ENCODE results near the gene TARS1. TPM values are rescaled to one million over a fixed set of nuclear protein-coding genes. Genes with fewer than 3 reads are reported as not detected.

The TARS1 gene
- total RNA-seq, 2 experiments from 2014 or later, result 155 to 190 TPM

DNA sequence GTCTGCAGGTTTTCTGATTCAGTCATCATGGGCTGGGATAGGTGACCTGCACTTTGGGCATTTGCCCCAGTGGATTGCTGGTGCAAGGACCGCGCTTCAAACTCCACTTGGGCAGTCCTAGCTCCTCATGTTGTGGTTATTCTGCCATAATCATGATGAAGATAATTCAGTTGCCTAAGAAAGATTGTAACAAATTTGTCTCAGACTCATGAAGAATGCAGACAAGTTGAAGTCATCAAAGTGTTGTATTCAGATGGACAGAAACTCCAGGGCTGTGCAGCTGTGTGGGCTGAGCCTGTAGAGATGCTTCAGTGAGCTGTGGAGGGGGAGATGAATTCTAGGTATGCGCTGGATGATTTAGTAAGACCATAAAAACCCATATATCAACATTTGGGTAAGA lies 38.5 kb downstream of the TARS1 start:
- Mint-ChIP-seq H3K36me3 (ENCODE audit: low read depth) (peaks cover 32% of the 10 kb centered on the region), H3K4me1 (no peaks in the 10 kb centered on the region), H3K27me3 (no peaks in the 10 kb centered on the region), H3K9me3 (peaks cover 9% of the 10 kb centered on the region), H3K4me3 (no peak overlapping the region), H3K27ac (no peak overlapping the region)
- no peak for DNase-seq
- CTCF ChIA-PET, result no interaction called here
- POLR2A ChIA-PET, result no interaction called here

DNA sequence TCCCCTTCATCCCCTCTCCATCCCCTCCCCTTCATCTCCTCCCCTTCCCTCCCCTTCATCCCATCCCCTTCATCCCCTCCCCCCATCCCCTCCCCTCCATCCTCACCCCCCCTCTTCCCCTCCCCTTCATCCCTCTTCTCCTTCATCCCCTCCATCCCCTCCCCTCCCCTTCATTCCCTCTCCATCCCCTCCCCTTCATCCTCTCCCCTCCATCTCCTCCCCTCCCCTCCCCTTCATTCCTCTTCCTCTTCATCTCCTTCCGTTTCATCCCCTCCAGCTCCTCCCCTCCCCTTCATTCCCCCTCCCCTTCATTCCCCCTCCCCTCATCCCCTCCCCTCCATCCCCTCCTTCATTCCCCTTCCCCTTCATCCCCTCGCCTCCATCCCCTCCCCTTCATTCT lies 40.1 kb downstream of the TARS1 start:
- Mint-ChIP-seq H3K4me3 (no peak overlapping the region), H3K4me1 (no peaks in the 10 kb centered on the region), H3K9me3 (no peaks in the 10 kb centered on the region), H3K27ac (no peak overlapping the region), H3K36me3 (ENCODE audit: low read depth) (peaks cover 16% of the 10 kb centered on the region), H3K27me3 (no peaks in the 10 kb centered on the region)
- ChIA-PET CTCF (no interaction called here), POLR2A (no interaction called here)
- DNase-seq, result no peak

DNA sequence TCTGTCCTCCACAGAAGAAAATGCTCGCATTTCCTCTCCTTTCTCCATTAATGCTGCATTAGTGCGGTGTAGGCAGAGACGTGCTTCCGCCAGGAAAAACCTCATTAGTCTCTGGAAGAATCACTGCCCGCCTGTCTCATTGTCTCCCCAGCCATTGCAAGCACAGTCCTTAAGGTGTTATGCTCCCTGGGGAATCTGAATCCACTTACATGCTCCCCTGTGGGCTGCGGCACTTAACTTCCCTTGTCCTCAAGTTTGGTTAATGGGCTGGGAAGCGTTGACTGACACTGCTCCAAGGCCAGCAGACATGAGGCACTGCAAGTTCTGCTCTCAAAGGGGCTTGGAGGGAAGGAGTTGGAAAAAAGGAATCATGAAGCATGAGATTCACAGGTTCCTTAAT lies 41.6 kb downstream of the TARS1 start:
- H3K4me3 Mint-ChIP-seq, result no peak overlapping the region
- CTCF ChIA-PET, result no interaction called here
- peaks cover 6% of the 10 kb centered on the region for H3K36me3 Mint-ChIP-seq (ENCODE audit: low read depth)
- no peak for DNase-seq
- H3K4me1 Mint-ChIP-seq, result no peaks in the 10 kb centered on the region
- no peak overlapping the region for H3K27ac Mint-ChIP-seq
- no peaks in the 10 kb centered on the region for H3K9me3 Mint-ChIP-seq
- POLR2A ChIA-PET, result no interaction called here
- no peaks in the 10 kb centered on the region for H3K27me3 Mint-ChIP-seq

DNA sequence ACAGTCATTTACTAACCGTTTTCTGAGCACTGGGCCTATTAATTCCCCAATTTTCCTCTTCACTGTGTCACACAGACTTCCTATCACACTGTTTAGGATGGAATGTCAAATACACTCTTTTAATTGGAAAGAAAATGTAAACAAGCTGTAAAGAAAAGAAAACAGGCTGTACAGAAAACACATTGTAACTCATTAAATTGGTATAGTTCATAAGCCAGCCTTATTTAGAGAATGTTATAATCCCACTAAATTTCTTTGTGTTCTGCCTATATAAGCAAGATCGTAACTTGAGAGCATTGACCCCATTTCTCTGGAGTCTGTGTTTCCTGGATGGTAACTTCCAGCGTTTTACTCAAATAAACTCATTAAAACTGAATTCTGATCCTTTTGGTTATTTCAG lies 46.5 kb downstream of the TARS1 start:
- H3K27me3 Mint-ChIP-seq, result no peaks in the 10 kb centered on the region
- ChIA-PET POLR2A (no interaction called here), CTCF (interaction anchor here (0.6 kb wide), 1 partner anchor 33 kb away, joined by 5 read pairs; no protein-coding TSS in a partner anchor)
- H3K36me3 Mint-ChIP-seq (ENCODE audit: low read depth), result no peaks in the 10 kb centered on the region
- DNase-seq, result no peak
- no peaks in the 10 kb centered on the region for H3K9me3 Mint-ChIP-seq
- H3K27ac Mint-ChIP-seq, result no peak overlapping the region
- H3K4me3 Mint-ChIP-seq, result no peak overlapping the region
- H3K4me1 Mint-ChIP-seq, result no peaks in the 10 kb centered on the region

DNA sequence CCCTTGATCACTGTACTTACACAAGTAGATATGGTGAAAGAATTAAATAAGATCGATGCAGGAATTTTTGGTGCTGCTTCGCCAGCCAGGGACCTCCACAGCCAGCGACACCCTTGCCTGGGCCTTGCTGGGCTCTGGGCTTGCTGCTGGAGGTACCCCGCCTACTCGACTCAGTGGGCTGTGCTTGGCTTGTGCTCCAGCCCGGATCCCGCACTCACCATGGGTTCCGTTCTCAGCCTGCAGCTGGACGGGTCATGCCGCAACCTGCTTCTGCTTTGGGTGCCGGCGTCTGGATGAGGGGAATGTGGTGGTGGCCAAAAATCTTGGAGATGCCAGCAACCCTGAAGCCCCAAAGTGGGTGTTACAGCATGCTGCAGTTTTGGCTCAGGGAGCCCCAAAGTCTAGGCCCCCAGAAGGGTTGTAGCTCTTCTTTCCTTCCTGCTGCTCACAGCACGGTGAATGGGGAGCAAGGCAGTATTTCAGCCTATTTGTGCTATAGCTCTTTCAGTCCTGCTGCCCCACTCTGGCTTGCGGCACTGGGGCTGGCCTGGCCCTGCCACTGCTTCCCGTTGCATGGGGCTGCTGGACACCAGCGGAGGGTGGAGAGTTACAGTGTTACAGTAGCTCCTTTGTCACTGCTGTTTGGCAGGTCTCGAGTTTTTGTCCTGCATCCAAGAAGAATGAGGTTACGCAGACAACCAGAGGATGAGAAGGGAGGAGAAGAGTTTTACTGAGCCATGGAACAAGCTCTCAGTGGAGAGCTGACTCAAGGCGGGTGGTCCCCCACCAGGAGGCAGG lies 48.0 kb downstream of the TARS1 start:
- H3K4me3 Mint-ChIP-seq, result no peak overlapping the region
- CTCF ChIA-PET, result no interaction called here
- POLR2A ChIA-PET, result no interaction called here
- H3K36me3 Mint-ChIP-seq (ENCODE audit: low read depth), result no peaks in the 10 kb centered on the region
- H3K27me3 Mint-ChIP-seq, result no peaks in the 10 kb centered on the region
- no peak overlapping the region for H3K27ac Mint-ChIP-seq
- no peak for DNase-seq
- no peaks in the 10 kb centered on the region for H3K4me1 Mint-ChIP-seq
- no peaks in the 10 kb centered on the region for H3K9me3 Mint-ChIP-seq

DNA sequence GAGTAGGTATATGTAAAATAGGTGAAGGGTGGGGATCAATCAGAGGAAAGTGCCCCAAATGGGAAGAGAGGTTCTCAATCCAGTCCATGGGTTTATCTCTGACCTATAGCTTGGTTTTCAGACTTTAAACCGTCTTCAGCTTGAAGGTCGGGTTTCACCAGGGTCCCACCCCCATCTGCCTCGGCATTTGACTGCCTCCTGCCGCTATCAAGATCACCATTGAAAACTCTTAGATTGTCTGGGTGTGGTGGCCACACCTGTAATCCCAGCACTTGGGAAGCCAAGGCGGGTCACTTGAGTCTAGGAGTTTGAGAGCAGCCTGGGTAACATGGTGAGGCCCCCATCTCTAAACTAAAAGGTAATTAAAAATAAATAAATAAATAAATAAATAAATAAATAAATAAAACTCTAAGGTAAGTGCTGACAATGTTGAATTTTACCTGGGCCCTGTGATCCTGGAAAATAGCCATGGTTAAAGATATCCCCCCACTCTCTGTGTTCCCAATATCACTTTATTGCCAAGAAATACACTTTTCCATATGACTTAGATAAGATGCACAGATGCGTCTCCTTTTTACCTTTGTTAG lies 48.8 kb downstream of the TARS1 start:
- no peak overlapping the region for H3K4me3 Mint-ChIP-seq
- H3K27ac Mint-ChIP-seq, result no peak overlapping the region
- no peaks in the 10 kb centered on the region for H3K4me1 Mint-ChIP-seq
- no peaks in the 10 kb centered on the region for H3K9me3 Mint-ChIP-seq
- H3K36me3 Mint-ChIP-seq (ENCODE audit: low read depth), result no peaks in the 10 kb centered on the region
- DNase-seq, result no peak
- POLR2A ChIA-PET, result no interaction called here
- H3K27me3 Mint-ChIP-seq, result no peaks in the 10 kb centered on the region
- CTCF ChIA-PET, result no interaction called here

DNA sequence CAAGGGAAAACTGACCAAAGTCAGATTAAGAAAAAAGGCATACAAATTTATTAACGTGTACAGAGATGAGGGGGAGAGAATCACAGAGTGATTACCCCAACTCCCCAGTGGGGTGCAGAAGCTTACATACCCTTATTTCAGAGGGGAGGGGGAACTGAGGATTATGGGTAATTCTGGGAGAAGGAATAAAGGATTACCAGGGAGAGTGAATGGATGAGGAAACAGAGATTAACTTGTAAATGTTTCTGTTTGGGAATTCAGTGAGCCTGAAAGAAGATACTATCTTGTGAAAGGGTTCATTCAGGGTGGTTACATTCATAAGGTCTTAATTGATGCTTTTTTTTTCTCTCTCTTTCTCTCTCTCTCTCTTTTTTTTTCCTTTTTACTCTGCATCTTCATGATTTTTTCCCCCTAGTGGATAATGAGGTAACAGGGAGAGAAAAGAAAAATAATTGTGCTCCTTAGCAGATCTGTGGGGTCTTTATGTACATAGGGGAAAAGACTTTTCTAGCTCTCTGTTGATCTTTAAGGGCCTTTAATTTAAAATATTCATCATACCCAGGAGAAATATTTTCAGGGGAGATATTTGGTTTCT lies 49.4 kb downstream of the TARS1 start:
- Mint-ChIP-seq H3K27ac (no peak overlapping the region), H3K4me3 (no peak overlapping the region), H3K4me1 (no peaks in the 10 kb centered on the region), H3K27me3 (no peaks in the 10 kb centered on the region), H3K36me3 (ENCODE audit: low read depth) (no peaks in the 10 kb centered on the region), H3K9me3 (peaks cover 2% of the 10 kb centered on the region)
- DNase-seq, result no peak
- CTCF ChIA-PET, result no interaction called here
- POLR2A ChIA-PET, result no interaction called here

DNA sequence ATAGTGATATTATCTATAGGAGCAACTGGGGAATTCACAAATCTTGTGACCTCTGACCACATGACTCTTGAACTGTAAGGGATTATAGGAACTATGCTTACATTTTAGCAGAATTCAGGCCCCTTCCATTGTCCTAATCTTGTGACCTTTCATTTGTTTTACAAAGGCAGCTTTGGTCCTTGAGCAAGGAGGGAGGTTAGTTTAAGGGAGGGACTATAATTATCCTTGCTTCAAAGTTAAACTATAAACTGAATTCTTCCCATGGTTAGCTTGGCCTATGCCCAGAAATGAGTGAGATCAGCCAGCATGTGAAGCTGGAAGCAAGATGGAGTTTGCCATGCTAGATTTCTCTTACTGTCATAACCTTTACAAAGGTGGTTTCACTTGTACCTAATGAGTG lies 51.2 kb downstream of the TARS1 start:
- Mint-ChIP-seq H3K9me3 (peaks cover 2% of the 10 kb centered on the region), H3K4me3 (no peak overlapping the region), H3K36me3 (ENCODE audit: low read depth) (no peaks in the 10 kb centered on the region), H3K4me1 (no peaks in the 10 kb centered on the region), H3K27ac (no peak overlapping the region), H3K27me3 (no peaks in the 10 kb centered on the region)
- CTCF ChIA-PET, result no interaction called here
- no peak for DNase-seq
- POLR2A ChIA-PET, result no interaction called here

DNA sequence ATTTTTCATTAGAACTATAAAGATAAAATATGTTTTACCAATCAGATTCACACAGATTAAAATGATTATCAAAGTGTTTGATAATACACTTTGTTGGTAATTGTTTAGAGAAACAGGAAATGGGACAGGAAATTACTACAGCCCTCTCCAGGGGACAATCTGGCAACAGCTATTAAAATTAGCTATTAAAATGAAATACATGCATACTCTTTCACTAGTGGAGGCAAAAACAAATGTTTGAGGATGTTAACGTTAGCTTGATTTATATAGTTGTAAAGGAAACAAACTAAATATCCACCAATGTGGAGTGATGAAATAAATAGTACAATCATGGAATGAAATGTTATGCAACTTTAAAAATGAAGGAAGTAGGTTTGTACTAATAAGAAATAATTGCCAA lies 53.7 kb downstream of the TARS1 start:
- Mint-ChIP-seq H3K27ac (no peak overlapping the region), H3K4me1 (no peaks in the 10 kb centered on the region), H3K4me3 (no peak overlapping the region), H3K9me3 (peaks cover 2% of the 10 kb centered on the region), H3K27me3 (no peaks in the 10 kb centered on the region), H3K36me3 (ENCODE audit: low read depth) (no peaks in the 10 kb centered on the region)
- ChIA-PET POLR2A (no interaction called here), CTCF (interaction anchor here (0.6 kb wide), 1 partner anchor 230 kb away, joined by 3 read pairs; no protein-coding TSS in a partner anchor)
- DNase-seq, result no peak

DNA sequence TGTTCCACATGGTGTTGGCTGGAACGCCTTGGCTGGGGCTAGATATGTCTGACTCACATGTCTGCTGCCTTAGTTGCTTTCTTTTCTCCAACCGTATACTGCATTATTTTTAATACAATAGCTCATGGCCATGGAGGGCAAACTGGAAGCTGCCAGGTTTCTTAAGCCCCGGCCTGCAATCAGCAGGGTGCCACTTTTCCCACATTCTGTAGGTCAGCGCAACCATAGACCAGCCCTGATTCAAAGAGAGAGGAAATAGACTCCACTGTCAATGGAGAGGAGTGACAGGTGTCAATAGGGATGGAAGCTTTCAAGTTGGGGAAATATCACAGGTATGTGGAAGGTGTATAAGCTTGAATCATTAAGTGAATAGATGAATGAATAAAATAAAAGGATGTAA lies 60.5 kb downstream of the TARS1 start:
- Mint-ChIP-seq H3K27me3 (no peaks in the 10 kb centered on the region), H3K4me1 (no peaks in the 10 kb centered on the region), H3K36me3 (ENCODE audit: low read depth) (no peaks in the 10 kb centered on the region), H3K9me3 (no peaks in the 10 kb centered on the region), H3K4me3 (no peak overlapping the region), H3K27ac (no peak overlapping the region)
- POLR2A ChIA-PET, result no interaction called here
- no peak for DNase-seq
- CTCF ChIA-PET, result no interaction called here

DNA sequence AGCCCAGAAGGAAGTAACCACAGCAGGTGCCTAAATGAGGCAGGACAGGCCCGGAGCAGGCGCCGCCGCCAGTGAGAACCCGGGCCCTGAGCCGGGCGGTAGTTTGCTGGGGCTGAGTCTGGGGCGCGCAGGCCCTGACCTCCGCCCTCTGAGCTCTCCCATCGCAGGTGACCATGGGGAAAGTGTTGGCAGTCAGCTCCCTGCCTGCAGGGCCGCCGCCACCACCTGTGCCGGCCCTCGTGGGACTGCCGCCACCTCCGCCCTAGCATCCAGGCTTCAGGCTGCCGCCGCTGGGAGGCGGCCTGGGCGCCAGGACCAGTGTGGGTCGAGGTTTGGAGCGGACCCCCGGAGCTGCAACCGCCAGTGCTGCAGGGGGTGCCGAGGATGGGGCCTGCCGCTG lies 61.1 kb downstream of the TARS1 start:
- H3K4me1 Mint-ChIP-seq, result no peaks in the 10 kb centered on the region
- no peak overlapping the region for H3K27ac Mint-ChIP-seq
- CTCF ChIA-PET, result no interaction called here
- POLR2A ChIA-PET, result no interaction called here
- no peaks in the 10 kb centered on the region for H3K9me3 Mint-ChIP-seq
- DNase-seq, result no peak
- no peaks in the 10 kb centered on the region for H3K27me3 Mint-ChIP-seq
- no peaks in the 10 kb centered on the region for H3K36me3 Mint-ChIP-seq (ENCODE audit: low read depth)
- no peak overlapping the region for H3K4me3 Mint-ChIP-seq

DNA sequence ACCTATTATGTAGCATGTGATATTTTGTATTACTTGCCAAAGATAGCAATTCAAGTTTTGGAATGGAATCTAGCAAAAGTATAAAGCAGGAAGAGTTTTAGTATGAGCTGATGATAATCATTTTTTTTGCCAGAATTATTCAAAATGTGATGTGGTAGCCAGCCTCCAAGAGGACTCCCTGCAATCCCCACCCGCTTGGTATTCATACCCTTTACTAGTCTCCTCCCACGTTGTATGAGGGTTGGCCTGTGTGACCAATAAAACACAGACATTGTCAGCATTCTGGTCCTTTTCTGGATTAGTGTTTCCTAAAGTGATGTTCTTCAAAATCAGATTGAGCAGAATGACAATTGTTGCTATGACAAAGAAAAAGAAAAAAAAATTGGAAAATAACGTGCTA lies 63.8 kb downstream of the TARS1 start:
- DNase-seq, result no peak
- Mint-ChIP-seq H3K36me3 (ENCODE audit: low read depth) (no peaks in the 10 kb centered on the region), H3K4me3 (no peak overlapping the region), H3K27ac (no peak overlapping the region), H3K9me3 (no peaks in the 10 kb centered on the region), H3K27me3 (no peaks in the 10 kb centered on the region), H3K4me1 (no peaks in the 10 kb centered on the region)
- ChIA-PET CTCF (interaction anchor here (0.8 kb wide), 1 partner anchor 10 kb away, joined by 3 read pairs; no protein-coding TSS in a partner anchor), POLR2A (no interaction called here)

DNA sequence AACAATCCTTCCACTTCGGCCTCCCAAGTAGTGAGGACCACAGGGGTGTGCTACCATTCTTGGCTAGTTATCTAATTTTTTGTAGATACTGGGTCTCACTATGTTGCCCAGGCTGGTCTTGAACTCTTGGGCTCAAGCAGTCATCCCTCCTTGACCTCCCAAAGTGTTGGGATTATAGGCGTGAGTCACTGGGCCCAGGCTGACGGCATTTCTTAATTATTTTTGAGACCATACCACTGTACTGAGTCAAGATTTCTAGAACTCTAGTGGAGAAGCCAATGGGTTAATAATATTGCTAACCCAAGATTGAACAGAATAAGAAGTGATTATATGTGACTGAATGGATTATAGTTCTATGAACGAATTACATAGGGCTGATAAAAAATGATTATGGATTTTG lies 66.7 kb downstream of the TARS1 start:
- no peak for DNase-seq
- Mint-ChIP-seq H3K4me3 (no peak overlapping the region), H3K9me3 (no peaks in the 10 kb centered on the region), H3K36me3 (ENCODE audit: low read depth) (no peaks in the 10 kb centered on the region), H3K4me1 (no peaks in the 10 kb centered on the region), H3K27ac (no peak overlapping the region), H3K27me3 (no peaks in the 10 kb centered on the region)
- ChIA-PET CTCF (no interaction called here), POLR2A (no interaction called here)

DNA sequence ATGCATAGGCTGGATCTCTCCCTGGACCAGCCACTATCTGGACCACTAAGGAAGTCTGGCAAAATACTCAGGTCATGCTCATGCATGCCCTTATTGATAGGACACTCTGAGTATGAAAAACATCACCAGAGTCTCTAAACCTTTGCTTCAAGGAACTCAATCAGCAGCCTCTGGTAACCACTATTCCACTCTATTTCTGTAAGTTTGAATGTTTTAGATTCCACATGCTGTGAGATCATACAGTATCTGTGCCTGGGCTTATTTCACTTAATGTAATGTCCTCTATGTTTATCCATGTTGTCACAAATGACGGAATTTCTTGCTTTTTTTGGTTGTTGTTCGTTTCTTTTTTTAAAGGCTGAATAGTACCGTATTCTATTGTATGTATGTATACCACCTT lies 68.3 kb downstream of the TARS1 start:
- no peak for DNase-seq
- no peaks in the 10 kb centered on the region for H3K36me3 Mint-ChIP-seq (ENCODE audit: low read depth)
- H3K4me3 Mint-ChIP-seq, result no peak overlapping the region
- H3K9me3 Mint-ChIP-seq, result no peaks in the 10 kb centered on the region
- H3K4me1 Mint-ChIP-seq, result no peaks in the 10 kb centered on the region
- ChIA-PET CTCF (no interaction called here), POLR2A (no interaction called here)
- no peaks in the 10 kb centered on the region for H3K27me3 Mint-ChIP-seq
- no peak overlapping the region for H3K27ac Mint-ChIP-seq

Data from activated CD4-positive, alpha-beta T cell treated with anti-CD3 and anti-CD28 coated beads, Interleukin-2, amount 10 ng/mL, durations not matched to agents 7 days and 5 days (primary cell).